C4-2B (cell line): Measurements from ENCODE around the gene PRPSAP2.

ENCODE experiments used
- H3K27ac ChIP-seq: fragments of 450-650 bp; 2 replicates; pipeline ENCODE4 v1.5.1; 2017
- CTCF ChIP-seq: fragments of 450-650 bp; conservative IDR thresholded peaks from 2 replicates; pipeline ENCODE4 v1.5.1; 2017; ENCODE audit warnings: mild to moderate bottlenecking
- ZFX ChIP-seq: fragments of 450-650 bp; IDR thresholded peaks from 2 replicates; pipeline ENCODE4 v1.6.1; 2017

Gene PRPSAP2

GRCh38 chr17:18933102-18934058 lies 75.4 kb downstream of the PRPSAP2 start:
- H3K27ac ChIP-seq: no peak overlapping the region
- TF ChIP-seq CTCF: no peak
- no peak for TF ChIP-seq ZFX

DNA sequence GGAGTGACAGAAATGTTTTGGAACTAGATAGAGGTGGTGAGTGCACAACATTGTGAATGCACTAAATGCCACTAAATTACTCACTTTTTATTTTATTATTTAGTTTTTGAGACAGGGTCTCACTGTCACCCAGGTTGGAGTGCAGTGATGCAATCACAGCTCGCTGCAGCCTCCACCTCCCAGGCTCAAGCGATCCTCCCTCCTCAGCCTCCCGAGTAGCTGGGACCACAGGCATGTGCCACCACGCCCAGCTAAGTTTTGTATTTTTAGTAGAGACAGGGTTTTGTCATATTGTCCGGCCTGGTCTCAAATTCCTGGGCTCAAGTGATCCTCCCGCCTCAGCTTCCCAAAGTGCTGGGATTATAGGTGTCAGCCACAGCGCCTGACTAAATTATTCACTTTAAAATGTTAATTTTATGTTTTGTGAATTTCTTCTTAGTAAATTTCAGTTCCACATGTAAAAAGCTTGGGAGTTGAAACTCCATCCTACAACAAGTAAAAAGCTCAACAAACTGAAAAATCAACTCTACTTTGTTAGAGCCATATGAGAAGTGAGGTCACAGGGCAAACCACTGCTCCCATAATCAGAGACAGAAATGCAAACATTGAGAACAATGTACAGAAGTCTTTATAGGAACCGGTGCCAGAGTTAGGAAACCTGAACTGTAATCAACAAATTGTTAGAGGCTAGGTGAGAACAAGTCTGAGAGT lies 80.2 kb downstream of the PRPSAP2 start:
- H3K27ac ChIP-seq: no peak overlapping the region

DNA sequence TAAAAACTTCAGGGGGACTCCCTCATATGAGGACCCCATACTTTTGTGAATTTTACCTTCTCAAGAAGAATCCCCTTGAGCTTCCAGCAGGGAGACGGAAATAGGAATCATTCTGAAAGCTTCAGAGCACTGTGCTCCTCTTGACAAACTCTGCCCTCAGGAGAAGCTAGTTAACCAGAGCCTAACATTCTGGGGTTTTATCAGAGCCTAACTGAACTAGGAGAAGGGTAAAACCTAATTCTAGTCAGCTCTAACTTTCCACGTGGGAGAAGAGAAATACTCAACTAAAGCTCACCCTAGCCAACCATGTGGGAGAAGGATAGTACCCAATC lies 80.7 kb downstream of the PRPSAP2 start:
- no peak for TF ChIP-seq CTCF
- no peak for TF ChIP-seq ZFX
- no peak overlapping the region for H3K27ac ChIP-seq

More for the DNA sequence above, 80.2 kb downstream of the PRPSAP2 start:
- TF ChIP-seq CTCF (no peak), ZFX (no peak)

DNA sequence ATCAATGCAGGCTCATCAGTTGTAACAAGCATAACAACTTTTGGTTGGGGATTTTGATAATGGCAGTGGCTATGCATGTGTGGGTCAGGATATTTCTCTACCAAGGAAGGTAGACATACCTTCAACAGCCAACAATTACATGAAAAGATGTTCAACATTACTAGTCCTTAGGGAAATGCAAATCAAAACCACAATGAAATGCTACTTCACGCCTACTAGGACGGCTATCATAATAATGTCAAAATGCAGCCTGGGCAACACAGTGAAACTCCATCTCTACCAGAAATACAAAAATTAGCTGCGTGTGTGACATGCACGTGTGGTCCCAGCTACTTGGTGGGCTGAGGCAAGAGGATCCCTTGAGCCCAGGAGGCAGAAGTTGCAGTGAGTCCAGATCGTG lies 86.7 kb downstream of the PRPSAP2 start:
- no peak overlapping the region for H3K27ac ChIP-seq
- TF ChIP-seq CTCF: no peak
- TF ChIP-seq ZFX: no peak

DNA sequence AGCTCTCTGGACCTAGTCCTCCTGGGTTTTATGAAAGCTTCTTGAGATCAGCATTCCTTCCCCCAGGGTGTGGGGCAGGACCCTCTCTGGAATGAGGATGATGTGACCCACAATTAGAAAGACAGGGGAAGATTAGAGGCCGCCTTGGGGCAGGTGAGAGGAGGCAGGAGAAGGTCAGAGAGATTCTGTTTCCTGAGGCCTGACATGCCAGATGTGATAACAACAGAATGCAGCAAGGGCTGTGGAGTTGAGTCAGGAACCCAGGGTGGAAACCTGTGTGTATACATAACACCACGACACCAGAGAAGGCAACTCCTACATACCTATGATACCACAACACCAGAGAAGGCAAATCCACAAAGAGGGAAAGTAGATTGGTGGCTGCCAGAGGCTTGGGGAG lies 88.6 kb downstream of the PRPSAP2 start:
- TF ChIP-seq ZFX (no peak), CTCF (no peak)

GRCh38 chr17:18947866-18948265 lies 89.9 kb downstream of the PRPSAP2 start:
- TF ChIP-seq ZFX (no peak), CTCF (no peak)
- H3K27ac ChIP-seq: no peak overlapping the region

More for the DNA sequence above, 88.6 kb downstream of the PRPSAP2 start:
- H3K27ac ChIP-seq: no peak overlapping the region

- no peak for TF ChIP-seq ZFX
- no peak for TF ChIP-seq CTCF
- H3K27ac ChIP-seq: no peak overlapping the region
Observed at GRCh38 chr17:18948476-18949006, 90.6 kb downstream of the PRPSAP2 start.
